Smooth muscle cell (in vitro differentiated cells): ENCODE measurements around the gene C6. TPM values are rescaled to one million over a fixed set of nuclear protein-coding genes. Genes with fewer than 3 reads are reported as not detected.

ENCODE experiments used
- DNase-seq: peaks from one replicate; lab custom pipeline; 2025; ENCODE audit not compliant: unreplicated experiment; lab: John Stamatoyannopoulos, UW
- H2AFZ ChIP-seq: fragments of 200-600 bp; sonication (generic); 2 replicates; pipeline ENCODE4 v1.6.0; 2016; ENCODE audit warnings: antibody characterized with exemption, low read depth, mild to moderate bottlenecking
- H3F3A ChIP-seq: fragments of 200-600 bp; sonication (generic); 2 replicates; pipeline ENCODE4 v1.6.0; 2017; ENCODE audit warnings: antibody characterized with exemption, low read depth
- H3K27ac ChIP-seq: fragments of 200-600 bp; sonication (generic); 2 replicates; pipeline ENCODE4 v1.5.1; 2016; ENCODE audit warnings: low read depth, mild to moderate bottlenecking
- H3K27me3 ChIP-seq: fragments of 200-600 bp; sonication (generic); 2 replicates; pipeline ENCODE4 v1.6.1; 2016; ENCODE audit warnings: low read depth, mild to moderate bottlenecking
- H3K36me3 ChIP-seq: fragments of 200-600 bp; sonication (generic); 2 replicates; pipeline ENCODE4 v1.5.1; 2016; ENCODE audit warnings: low read depth
- H3K4me1 ChIP-seq: fragments of 200-600 bp; sonication (generic); 2 replicates; pipeline ENCODE4 v1.5.1; 2016; ENCODE audit warnings: low read depth
- H3K4me2 ChIP-seq: fragments of 200-600 bp; sonication (generic); 2 replicates; pipeline ENCODE4 v1.6.0; 2016; ENCODE audit warnings: mild to moderate bottlenecking
- H3K4me3 ChIP-seq: fragments of 200-600 bp; sonication (generic); 2 replicates; pipeline ENCODE4 v1.5.1; 2016; ENCODE audit warnings: mild to moderate bottlenecking
- H3K79me2 ChIP-seq: fragments of 200-600 bp; sonication (generic); 2 replicates; pipeline ENCODE4 v1.6.0; 2016; ENCODE audit warnings: low read depth, mild to moderate bottlenecking
- H3K9ac ChIP-seq: fragments of 200-600 bp; sonication (generic); 2 replicates; pipeline ENCODE4 v1.6.0; 2016; ENCODE audit warnings: low read depth
- H3K9me3 ChIP-seq: fragments of 200-600 bp; sonication (generic); replicated peaks from 2 replicates; pipeline ENCODE4 v1.5.1; 2016; ENCODE audit warnings: low read depth
- H4K20me1 ChIP-seq: fragments of 200-600 bp; sonication (generic); 2 replicates; pipeline ENCODE4 v1.6.0; 2016; ENCODE audit warnings: low read depth
- WGBS: methylation state at CpG from one replicate; pipeline ENCODE4 v1.1.7; 2016; ENCODE audit warnings: low lambda C conversion rate; 5-methylcytosine and 5-hydroxymethylcytosine counted together
- polyA plus RNA-seq: library from polyadenylated mRNA; unstranded; fragments of >200 nt; fragmentation: Nextera tagmentation; extraction: Ambion mirVana; gene quantifications from 2 replicates; pipeline ENCODE4 v1.2.1, GENCODE V29; 2016
- total RNA-seq: library from RNA; depleted of rRNA; stranded (reverse); fragments of >200 nt; gene quantifications from 2 replicates; pipeline ENCODE4 v1.2.3, GENCODE V29; 2014
- TF ChIP-seq, protein P1 (sequence below): fragments of 200-600 bp; sonication (generic); IDR thresholded peaks from 2 replicates; pipeline ENCODE4 v1.5.1; 2017; ENCODE audit warnings: borderline replicate concordance, mild to moderate bottlenecking, antibody characterized with exemption; ENCODE audit not compliant: insufficient read depth, poor library complexity, severe bottlenecking

C6 gene
- total and polyA plus RNA-seq, 2 experiments from 2014 or later: not detected

DNA sequence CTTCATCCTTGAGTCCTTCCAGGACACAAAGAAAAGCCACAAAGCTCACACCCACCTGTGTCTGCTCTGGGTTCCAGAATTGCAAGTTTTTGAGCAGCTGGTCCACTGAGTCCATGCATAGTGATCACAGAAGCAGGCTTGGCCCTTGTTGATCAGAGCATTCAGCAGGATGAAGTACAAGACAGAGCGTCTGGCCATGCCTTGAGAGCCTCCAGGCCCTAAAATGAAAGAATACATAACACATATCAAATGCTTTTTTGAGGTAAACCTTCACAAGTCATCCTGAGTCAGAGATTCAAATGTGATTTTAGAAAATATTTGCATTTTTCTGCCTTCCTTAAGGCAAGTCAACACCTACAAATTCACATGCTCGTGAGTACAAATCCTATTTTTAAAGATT lies 10.3 kb downstream of the C6 start:
- peaks cover 5% of the 10 kb centered on the region for H3K9me3 ChIP-seq
- no peak overlapping the region for H3K4me2 ChIP-seq
- no peak overlapping the region for H3K9ac ChIP-seq

DNA sequence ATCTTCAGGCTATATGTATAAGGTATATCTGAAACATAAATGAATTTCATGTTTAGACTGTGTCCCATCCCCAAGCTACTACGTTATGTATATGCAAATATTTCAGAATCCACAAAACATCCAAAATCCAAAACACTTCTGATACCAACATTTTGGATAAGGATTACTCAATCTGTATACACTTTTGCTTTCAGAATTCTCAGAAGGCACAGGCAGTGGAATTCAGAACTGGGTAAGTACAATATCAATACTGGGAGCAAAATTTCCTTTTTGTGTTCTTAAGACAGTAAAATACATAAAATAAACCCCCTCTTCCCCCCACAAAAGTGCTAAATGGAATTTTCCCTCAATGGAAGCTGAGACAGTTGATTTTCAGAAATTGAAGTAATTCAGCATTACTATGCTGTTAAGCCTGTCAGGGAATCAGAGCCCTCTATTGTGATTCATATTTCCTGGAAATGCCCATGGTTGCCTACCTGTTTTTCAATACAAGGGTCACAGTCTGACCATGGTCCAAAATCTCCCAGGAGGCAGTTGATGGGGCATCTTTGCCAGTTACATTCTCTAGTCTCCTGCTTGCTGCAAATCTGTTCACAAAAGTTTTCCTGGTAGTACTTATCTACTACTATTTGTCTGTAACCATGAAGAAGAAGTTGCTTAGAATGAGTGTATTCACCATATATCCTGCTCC lies 12.1 kb downstream of the C6 start:
- TF ChIP-seq, protein P1, sequence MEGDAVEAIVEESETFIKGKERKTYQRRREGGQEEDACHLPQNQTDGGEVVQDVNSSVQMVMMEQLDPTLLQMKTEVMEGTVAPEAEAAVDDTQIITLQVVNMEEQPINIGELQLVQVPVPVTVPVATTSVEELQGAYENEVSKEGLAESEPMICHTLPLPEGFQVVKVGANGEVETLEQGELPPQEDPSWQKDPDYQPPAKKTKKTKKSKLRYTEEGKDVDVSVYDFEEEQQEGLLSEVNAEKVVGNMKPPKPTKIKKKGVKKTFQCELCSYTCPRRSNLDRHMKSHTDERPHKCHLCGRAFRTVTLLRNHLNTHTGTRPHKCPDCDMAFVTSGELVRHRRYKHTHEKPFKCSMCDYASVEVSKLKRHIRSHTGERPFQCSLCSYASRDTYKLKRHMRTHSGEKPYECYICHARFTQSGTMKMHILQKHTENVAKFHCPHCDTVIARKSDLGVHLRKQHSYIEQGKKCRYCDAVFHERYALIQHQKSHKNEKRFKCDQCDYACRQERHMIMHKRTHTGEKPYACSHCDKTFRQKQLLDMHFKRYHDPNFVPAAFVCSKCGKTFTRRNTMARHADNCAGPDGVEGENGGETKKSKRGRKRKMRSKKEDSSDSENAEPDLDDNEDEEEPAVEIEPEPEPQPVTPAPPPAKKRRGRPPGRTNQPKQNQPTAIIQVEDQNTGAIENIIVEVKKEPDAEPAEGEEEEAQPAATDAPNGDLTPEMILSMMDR: no peak
- H3K27me3 ChIP-seq: no peaks in the 10 kb centered on the region
- no peaks in the 10 kb centered on the region for H3F3A ChIP-seq
- no peak overlapping the region for H3K27ac ChIP-seq
- no peaks in the 10 kb centered on the region for H3K79me2 ChIP-seq
- no peaks in the 10 kb centered on the region for H3K36me3 ChIP-seq
- WGBS: 73% methylated on average over 1 of the region's 1 CpG
- no peaks in the 10 kb centered on the region for H3K4me1 ChIP-seq
- H3K4me2 ChIP-seq: no peak overlapping the region
- H3K9me3 ChIP-seq: peaks cover 5% of the 10 kb centered on the region
- no peak overlapping the region for H2AFZ ChIP-seq
- no peak overlapping the region for H3K9ac ChIP-seq
- no peak overlapping the region for H3K4me3 ChIP-seq
- no peak for DNase-seq
- H4K20me1 ChIP-seq: no peaks in the 10 kb centered on the region

More for the DNA sequence above, 10.3 kb downstream of the C6 start:
- Histone ChIP-seq H3K36me3 (no peaks in the 10 kb centered on the region), H3K27ac (no peak overlapping the region), H3K79me2 (no peaks in the 10 kb centered on the region), H3K4me1 (no peaks in the 10 kb centered on the region), H3F3A (no peaks in the 10 kb centered on the region), H3K4me3 (no peak overlapping the region), H4K20me1 (no peaks in the 10 kb centered on the region), H3K27me3 (no peaks in the 10 kb centered on the region), H2AFZ (no peak overlapping the region)
- TF ChIP-seq, protein P1: no peak
- 84% methylated on average over 2 of the region's 2 CpGs for WGBS
- no peak for DNase-seq

DNA sequence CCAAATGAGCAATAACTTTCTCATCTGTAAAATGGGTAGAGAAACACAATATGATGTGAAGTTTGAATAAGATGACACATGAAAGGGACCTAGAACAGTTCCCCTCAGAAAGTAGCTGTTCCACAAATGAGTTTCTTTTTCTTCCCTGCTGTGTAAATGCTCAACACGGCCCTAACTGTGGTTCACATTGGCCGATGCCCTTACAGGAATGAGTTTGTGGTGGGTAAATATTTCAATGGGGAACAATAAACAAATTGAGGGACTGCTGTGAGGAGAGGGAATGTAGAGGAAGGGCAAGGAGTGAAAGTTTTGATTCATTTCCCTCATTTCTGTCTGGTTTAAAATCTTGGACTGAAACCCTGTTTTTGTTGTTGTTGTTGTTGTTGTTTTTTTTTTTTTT lies 12.8 kb downstream of the C6 start:
- no peaks in the 10 kb centered on the region for H3K36me3 ChIP-seq
- H3K79me2 ChIP-seq: no peaks in the 10 kb centered on the region
- H4K20me1 ChIP-seq: no peaks in the 10 kb centered on the region
- no peak overlapping the region for H3K4me3 ChIP-seq
- H2AFZ ChIP-seq: no peak overlapping the region
- no peaks in the 10 kb centered on the region for H3K4me1 ChIP-seq
- 83% methylated on average over 2 of the region's 2 CpGs for WGBS
- no peaks in the 10 kb centered on the region for H3K27me3 ChIP-seq
- DNase-seq: no peak
- H3K27ac ChIP-seq: no peak overlapping the region
- H3K9ac ChIP-seq: no peak overlapping the region
- H3F3A ChIP-seq: no peaks in the 10 kb centered on the region
- TF ChIP-seq, protein P1: no peak
- H3K9me3 ChIP-seq: peaks cover 5% of the 10 kb centered on the region
- H3K4me2 ChIP-seq: no peak overlapping the region

DNA sequence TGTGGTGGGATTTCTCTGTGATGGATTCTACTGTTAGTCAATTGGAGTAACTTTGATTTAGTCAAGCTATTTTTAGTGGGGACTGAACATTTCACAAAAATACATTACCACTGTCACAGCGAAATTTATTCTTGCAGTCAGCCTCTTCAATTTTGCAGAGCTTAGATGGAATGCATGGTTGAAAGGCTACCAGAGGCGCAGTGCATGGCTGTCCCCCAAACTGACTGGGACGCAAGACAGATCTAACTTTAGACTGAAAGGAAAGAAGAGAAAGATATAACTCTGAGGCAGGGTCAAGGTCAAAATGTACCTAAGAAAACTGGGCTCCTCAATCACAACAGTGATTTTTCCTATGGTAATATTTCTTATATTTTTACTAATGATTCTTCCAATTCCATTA lies 13.7 kb downstream of the C6 start:
- Histone ChIP-seq H3K4me3 (no peak overlapping the region), H3K9me3 (peaks cover under 1% of the 10 kb centered on the region), H3K36me3 (no peaks in the 10 kb centered on the region), H3F3A (no peaks in the 10 kb centered on the region), H3K4me1 (no peaks in the 10 kb centered on the region), H3K4me2 (no peak overlapping the region), H3K27me3 (no peaks in the 10 kb centered on the region), H3K9ac (no peak overlapping the region), H2AFZ (no peak overlapping the region), H3K79me2 (no peaks in the 10 kb centered on the region), H3K27ac (no peak overlapping the region), H4K20me1 (no peaks in the 10 kb centered on the region)
- TF ChIP-seq, protein P1: no peak
- 91% methylated on average over 3 of the region's 3 CpGs for WGBS
- no peak for DNase-seq
